Hematopoietic multipotent progenitor cell treated with erythropoietin and hydrocortisone succinate and interleukin-3 and kit ligand, for 17 days (in vitro differentiated cells): Measurements from ENCODE around the gene PDIA2.
"Not testable (repeated sequence)": the region's sequence is repeated elsewhere in the genome, so short reads cannot be mapped to it uniquely, and the experiment has no call there.

Experiments used
- DNase-seq: peaks from one replicate; pipeline ENCODE4 v3.0.0-alpha.2; 2015; ENCODE audit warnings: low spot score

Gene PDIA2

GRCh38 chr16:283033-283805 is at the start of gene PDIA2:
Gene PDIA2, plus strand, starts transcription at chr16:283164. Its CDS starts 6 bp downstream, at chr16:283170.
- no peak for DNase-seq

- DNase-seq: peak; percentile 97
Measured at GRCh38 chr16:234468-235305, 48.3 kb upstream of the PDIA2 start, which contains the start of gene FAM234A. Gene FAM234A, plus strand, starts transcription at chr16:234821. Its CDS starts 19,593 bp downstream, at chr16:254414.

GRCh38 chr16:239948-240277 is 43.1 kb upstream of the PDIA2 start:
- DNase-seq: no peak

GRCh38 chr16:240559-240958 is 42.4 kb upstream of the PDIA2 start:
- no peak for DNase-seq

- no peak for DNase-seq
Measured at GRCh38 chr16:242281-242680, 40.7 kb upstream of the PDIA2 start.

GRCh38 chr16:243348-243747 is 39.6 kb upstream of the PDIA2 start:
- DNase-seq: no peak

- DNase-seq: no peak
Measured at GRCh38 chr16:245105-245504, 37.9 kb upstream of the PDIA2 start.

- DNase-seq: no peak
Measured at GRCh38 chr16:247027-247426, 35.9 kb upstream of the PDIA2 start.

- DNase-seq: no peak
Measured at GRCh38 chr16:249431-249830, 33.5 kb upstream of the PDIA2 start.

GRCh38 chr16:252366-253337 is 30.3 kb upstream of the PDIA2 start:
- DNase-seq: peak; percentile 13

GRCh38 chr16:253833-254232 is 29.1 kb upstream of the PDIA2 start:
- DNase-seq: no peak

GRCh38 chr16:254461-254860 is 28.5 kb upstream of the PDIA2 start:
- no peak for DNase-seq

GRCh38 chr16:255183-255582 is 27.8 kb upstream of the PDIA2 start:
- DNase-seq: no peak

- DNase-seq: not testable (repeated sequence)
Measured at GRCh38 chr16:258091-258490, 24.9 kb upstream of the PDIA2 start.

GRCh38 chr16:259226-259625 is 23.7 kb upstream of the PDIA2 start:
- DNase-seq: no peak

- DNase-seq: no peak
Measured at GRCh38 chr16:259814-260253, 23.1 kb upstream of the PDIA2 start.

GRCh38 chr16:260326-260725 is 22.6 kb upstream of the PDIA2 start:
- DNase-seq: no peak

- DNase-seq: no peak
Measured at GRCh38 chr16:261031-261691, 21.8 kb upstream of the PDIA2 start.

- DNase-seq: no peak
Measured at GRCh38 chr16:262121-262745, 20.7 kb upstream of the PDIA2 start.

GRCh38 chr16:263182-263774 is 19.7 kb upstream of the PDIA2 start:
- DNase-seq: no peak

- no peak for DNase-seq
Measured at GRCh38 chr16:263944-264343, 19.0 kb upstream of the PDIA2 start.
